T-helper 9 cell (primary cell): Measurements from ENCODE around the gene CFAP100.

Experiments used
- DNase-seq: peaks from one replicate; pipeline ENCODE4 v3.0.0-alpha.2; 2020
- total RNA-seq, 2 donors: gene quantifications; one replicate each; lab custom pipeline; 2026; lab: John Stamatoyannopoulos, UW

Gene CFAP100
- total RNA-seq: 0 reads per million in 2 donors

GRCh38 chr3:126394179-126394976 is at the start of gene CFAP100:
CFAP100 (plus strand) TSS chr3:126394909; CDS start chr3:126396001, 1,092 bp downstream.
- no peak for DNase-seq

- DNase-seq: no peak
Measured at GRCh38 chr3:126345231-126345630, 49.5 kb upstream of the CFAP100 start.

- DNase-seq: no peak
Measured at GRCh38 chr3:126345641-126346460, 48.9 kb upstream of the CFAP100 start.

DNA sequence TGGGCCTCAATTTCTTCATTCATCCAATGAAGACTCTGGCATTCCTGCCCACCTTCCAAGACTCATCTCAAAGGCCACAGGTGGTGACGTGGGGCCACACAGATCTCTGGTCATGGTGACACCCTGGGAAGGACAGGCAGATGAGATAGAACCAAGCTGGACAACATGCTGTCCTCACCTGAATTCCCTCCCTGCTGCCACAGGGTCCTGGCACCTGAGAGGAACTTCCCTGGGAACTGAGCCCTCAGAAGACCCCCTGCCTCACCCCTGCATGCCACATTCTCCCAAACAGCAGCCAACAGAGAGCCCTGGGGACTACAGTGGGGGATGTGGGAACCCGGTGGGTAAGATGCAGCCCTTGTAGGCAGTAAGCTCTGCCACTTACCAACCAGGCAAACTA is 48.2 kb upstream of the CFAP100 start:
- no peak for DNase-seq

GRCh38 chr3:126347543-126348161 is 47.1 kb upstream of the CFAP100 start:
- no peak for DNase-seq

DNA sequence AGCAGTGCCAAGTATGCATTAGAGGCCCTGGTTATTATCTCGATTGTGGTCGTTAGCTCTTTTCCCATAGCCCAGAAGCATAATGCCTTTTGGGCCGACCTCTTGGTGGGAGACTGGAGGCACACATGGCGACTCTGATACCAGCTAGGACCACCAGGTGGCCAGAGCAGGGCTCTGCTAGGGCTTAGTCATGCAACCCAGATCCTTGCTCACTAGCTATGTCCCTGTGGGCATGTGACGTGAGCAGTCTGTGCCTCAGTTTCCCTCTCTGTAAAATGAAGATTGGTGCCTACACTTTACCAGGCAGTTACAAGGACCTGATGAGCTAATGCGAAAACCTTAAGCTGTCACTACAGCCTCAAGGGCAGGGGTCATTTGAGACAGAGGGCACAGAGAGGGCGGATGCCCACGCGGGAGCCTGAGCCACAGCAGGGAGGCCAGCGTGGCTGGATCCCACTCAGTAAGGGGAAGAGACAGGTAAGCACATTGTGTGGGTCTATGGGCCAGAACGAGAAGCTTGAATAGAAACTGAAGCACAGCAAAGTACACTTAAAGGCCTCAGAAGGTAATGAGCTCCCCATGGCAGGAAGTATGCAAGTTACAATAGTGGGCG is 46.3 kb upstream of the CFAP100 start:
- DNase-seq: no peak

- DNase-seq: no peak
Measured at GRCh38 chr3:126349071-126349470, 45.6 kb upstream of the CFAP100 start.

- no peak for DNase-seq
Measured at GRCh38 chr3:126349611-126350501, 44.9 kb upstream of the CFAP100 start.

DNA sequence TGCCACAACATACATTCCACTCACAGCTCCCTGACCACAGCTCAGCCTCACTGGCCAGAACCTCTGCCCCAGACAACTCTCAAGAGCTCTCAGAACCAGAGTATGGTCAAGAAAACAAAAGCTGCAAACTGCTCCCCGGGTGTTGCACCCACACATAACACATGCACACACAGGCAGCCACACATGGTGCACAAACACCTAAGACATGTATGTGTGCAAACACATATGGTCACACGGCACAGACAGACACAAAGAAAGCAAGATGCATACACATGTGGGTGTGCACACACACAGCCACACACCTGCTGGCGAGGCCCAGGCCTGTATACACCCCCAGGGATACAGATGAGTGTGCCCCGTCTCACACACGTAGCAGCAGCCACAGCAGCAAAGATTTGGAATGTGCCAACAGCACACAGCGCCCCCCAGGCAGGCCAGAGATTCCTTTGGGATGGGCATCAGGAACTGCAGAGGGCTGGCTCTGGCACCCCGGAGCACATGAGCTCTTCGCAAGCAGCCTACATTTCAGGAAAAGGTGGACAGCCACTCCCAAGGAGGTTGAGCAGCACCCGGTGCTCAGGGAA is 44.1 kb upstream of the CFAP100 start:
- no peak for DNase-seq

DNA sequence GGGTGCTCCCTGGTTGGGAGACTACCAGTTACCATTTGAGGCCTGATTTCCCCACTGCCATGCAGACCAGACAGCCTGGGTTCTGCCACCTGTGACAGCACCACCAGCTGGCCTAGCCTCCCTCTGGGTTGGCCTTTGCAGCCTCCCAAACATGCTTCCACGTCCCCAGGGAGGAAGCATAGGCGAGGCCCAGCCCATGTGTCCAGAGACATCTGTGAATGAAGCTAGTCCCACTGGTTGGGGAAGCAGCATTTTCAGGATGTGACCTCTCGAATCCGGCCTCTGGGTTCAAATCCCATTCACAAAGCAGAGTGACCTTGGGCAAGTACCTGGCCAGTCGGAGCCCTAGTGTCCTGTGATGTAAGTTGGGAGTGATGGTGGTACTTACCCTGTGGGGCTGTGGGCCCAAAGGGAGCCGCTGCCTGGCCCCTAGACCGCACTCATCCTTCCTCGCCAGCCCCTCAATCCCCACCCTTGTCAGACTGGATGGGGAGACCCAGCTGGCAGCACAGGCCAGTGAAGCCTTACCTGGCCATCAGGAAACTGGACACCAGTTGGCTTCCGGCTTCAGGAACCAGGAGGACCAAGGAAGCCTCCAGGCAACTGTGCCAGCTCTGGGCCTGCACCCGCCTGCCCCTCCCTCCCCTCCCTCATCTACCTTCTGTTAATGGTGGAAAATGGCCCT is 43.5 kb upstream of the CFAP100 start:
- no peak for DNase-seq

GRCh38 chr3:126351771-126352475 is 42.8 kb upstream of the CFAP100 start:
- DNase-seq: no peak

DNA sequence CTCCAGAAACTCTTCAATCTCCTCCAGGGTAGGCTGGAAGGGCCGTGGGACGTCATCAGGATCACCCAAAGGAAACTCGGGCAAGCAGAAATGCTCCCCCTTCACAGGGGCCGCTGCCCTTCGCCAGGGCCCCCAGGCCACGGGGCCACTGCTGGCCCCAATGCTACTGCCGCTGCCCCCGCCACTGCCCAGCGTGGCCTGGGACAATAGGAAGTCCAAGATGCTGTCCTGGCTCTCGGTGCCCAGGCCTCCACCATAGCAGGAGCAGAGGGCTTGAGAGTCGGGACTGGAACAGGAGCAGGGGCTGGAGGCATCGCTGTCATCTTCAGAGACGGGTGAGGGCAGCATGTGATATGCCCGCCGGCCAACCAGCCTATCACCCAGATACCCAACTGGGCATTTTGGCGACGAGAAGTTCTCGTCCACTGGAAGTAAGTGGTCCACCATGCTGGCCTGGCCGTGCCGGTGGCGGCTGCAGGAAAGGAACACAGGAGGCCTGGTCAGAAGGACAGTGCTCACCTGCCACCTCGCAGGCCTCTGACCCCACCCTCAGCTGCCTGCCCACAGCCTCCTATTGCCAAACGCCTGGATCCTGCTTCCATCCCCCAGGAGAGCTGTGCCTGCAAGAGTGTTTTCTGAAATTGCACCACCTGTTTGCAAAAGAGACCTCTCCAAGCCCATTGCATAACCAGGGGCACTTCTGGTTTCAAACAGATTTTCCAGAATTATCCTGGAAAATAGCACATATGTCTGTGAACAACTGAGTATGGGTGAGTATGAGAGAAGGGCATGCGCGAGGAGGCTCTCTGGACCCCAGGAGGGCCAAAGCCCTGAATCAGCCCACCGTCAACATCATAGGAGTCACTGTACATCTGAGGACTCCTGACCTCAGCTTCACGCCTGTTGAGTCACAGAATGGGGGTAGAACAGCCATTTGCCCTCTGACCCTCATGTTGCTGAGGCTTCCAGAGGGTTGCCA is 41.9 kb upstream of the CFAP100 start:
- no peak for DNase-seq

DNA sequence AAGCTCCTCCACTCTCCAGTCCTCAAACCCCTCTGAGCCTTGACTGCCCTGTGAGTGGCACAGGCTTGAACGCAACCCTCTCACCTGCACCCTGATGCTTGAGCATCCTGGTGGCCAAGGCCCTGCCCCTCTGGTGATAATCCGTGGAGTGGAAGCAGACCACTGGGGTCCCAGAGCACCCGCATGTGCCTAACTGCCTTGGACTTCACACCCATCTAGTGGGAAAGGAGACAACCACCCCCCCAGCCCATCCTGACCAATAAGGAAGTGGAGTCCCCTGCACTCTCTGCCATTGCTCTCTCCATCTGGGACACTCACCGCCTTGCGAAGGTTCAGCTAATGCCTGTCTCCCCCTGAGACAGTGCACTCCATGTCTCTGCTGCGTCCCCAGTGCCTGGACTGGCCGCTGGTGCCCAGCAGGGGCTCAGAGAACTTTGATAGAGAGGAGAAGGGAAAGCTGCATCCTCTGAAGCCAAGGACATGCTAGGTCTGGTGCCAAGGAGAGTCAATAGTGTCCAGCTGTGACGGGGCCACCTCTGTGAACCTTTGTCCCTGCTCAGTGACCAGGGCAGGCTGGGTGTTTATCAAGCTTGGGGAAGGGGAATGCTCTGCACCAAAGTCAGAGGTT is 40.9 kb upstream of the CFAP100 start:
- DNase-seq: no peak

DNA sequence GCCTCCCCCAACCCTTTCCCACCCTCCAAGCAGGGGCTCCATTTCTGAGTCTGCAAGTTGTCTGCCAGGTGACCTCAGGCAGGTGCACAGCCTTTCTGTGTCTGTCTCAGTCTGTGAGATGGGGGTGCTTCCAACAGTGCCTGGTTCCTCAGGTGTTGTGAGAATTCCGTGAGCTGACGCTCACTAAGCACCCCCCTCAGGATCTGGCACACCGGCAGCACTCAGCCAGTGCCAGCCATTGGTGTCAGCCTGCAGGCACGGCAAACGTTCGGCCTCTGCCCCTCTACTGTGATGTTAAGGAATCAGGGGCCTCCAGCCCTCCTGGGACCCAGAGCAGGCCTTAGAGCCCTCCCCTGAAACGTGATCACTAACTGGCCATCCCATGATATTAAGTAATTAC is 39.9 kb upstream of the CFAP100 start:
- DNase-seq: no peak

DNA sequence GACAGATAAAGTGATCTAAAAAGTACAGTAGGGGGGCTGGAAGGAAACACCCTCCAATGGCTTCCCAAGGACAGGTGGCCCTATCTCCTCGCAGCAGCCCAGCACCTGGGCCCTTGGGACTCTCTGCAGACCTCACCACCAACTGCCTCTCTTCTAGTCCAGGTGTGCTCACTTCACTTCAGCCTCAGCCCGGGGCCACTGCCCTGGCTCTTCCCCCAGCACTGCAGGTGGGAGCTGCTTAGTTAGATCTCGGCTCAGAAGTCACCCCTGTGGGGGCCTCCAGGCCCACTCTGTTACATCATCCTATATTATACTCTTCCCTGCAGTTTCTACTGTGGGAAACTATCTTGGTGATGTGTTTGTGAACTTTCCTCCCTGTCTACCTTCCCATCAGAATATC is 39.5 kb upstream of the CFAP100 start:
- no peak for DNase-seq

DNA sequence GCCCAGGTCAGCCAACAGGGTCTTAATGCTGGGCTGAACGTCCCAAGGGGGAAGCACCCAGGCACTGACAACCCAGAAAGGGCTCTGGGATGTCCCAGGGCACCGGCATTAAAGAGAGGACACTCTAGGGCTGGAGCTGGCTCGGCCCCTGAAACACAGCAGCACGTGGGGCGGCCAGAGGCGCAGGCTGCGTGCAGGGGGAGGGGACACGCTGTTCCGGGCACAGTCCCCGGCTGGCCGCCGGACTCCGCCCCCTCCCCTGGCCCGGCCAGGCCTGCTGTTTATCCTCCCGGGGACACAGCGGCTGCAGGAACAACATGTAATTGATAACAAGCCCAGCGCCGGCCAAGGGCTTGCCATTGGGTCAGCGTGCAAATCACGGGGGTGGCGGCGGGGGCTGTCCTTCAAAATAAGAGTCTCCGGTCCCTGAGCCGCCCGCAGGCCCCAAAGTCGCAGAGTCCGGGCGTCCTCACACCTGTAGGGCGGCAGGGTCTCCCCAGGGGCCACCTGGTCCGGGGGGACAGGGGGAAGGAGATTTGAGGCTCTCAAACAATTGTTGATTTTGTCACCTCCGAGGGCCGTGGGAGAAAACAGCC is 38.8 kb upstream of the CFAP100 start:
- DNase-seq: no peak

- DNase-seq: no peak
Measured at GRCh38 chr3:126356373-126357264, 38.1 kb upstream of the CFAP100 start.
